NB4 (cell line): Measurements from ENCODE around the gene FAM193A.
"Not testable (repeated sequence)": the region's sequence is repeated elsewhere in the genome, so short reads cannot be mapped to it uniquely, and the experiment has no call there.

ENCODE experiments used
- DNase-seq: peaks from one replicate; pipeline ENCODE4 v3.0.0; 2010; ENCODE audit warnings: low read depth
- H3K4me3 ChIP-seq: one replicate; pipeline ENCODE4 v1.5.1; 2011; ENCODE audit warnings: mild to moderate bottlenecking, low read depth, low read length, moderate library complexity
- MYC ChIP-seq: IDR thresholded peaks from 2 replicates; pipeline ENCODE4 v1.6.1; 2011; ENCODE audit warnings: low read depth, low read length
- POLR2A ChIP-seq: IDR thresholded peaks from 2 replicates; pipeline ENCODE4 v1.6.1; 2011; ENCODE audit warnings: mild to moderate bottlenecking; ENCODE audit not compliant: insufficient read length; ENCODE audit errors: extremely low read depth
- TF ChIP-seq, protein P1 (sequence below): IDR thresholded peaks from one replicate; pipeline ENCODE4 v1.5.1; 2012; ENCODE audit warnings: low read depth, low read length
- TF ChIP-seq, protein P2 (sequence below): IDR thresholded peaks from 2 replicates; pipeline ENCODE4 v1.6.1; 2011; ENCODE audit warnings: low read depth, low read length

FAM193A gene

DNA sequence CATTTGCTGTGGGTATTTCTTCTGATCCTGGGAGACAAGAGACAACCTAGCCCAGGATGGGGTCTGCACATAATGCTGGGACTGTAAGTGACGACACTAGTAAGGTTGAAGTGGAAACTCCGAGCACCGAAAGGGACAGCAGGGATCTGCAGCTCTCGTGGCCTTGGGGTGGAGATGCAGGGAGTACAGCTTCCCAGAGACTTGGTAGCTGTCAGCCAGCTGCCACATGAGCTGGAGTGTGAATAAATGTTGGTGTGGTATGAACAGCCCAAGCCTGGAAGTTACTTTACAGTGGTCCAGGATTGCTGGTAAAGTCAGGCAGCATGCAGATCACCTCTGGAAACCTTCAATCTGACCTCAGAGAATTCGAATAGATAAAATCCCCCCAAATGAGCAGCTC is 97.6 kb downstream of the FAM193A start:
- DNase-seq, result no peak
- H3K4me3 ChIP-seq, result no peak overlapping the region
- TF ChIP-seq MYC (no peak), POLR2A (no peak)
- TF ChIP-seq, protein P1, sequence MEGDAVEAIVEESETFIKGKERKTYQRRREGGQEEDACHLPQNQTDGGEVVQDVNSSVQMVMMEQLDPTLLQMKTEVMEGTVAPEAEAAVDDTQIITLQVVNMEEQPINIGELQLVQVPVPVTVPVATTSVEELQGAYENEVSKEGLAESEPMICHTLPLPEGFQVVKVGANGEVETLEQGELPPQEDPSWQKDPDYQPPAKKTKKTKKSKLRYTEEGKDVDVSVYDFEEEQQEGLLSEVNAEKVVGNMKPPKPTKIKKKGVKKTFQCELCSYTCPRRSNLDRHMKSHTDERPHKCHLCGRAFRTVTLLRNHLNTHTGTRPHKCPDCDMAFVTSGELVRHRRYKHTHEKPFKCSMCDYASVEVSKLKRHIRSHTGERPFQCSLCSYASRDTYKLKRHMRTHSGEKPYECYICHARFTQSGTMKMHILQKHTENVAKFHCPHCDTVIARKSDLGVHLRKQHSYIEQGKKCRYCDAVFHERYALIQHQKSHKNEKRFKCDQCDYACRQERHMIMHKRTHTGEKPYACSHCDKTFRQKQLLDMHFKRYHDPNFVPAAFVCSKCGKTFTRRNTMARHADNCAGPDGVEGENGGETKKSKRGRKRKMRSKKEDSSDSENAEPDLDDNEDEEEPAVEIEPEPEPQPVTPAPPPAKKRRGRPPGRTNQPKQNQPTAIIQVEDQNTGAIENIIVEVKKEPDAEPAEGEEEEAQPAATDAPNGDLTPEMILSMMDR, result no peak
- TF ChIP-seq, protein P2, sequence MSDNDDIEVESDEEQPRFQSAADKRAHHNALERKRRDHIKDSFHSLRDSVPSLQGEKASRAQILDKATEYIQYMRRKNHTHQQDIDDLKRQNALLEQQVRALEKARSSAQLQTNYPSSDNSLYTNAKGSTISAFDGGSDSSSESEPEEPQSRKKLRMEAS, result no peak

- TF ChIP-seq, protein P1, result no peak
- no peak for TF ChIP-seq POLR2A
- TF ChIP-seq, protein P2, result no peak
- no peak for TF ChIP-seq MYC
- no peak for DNase-seq
- no peak overlapping the region for H3K4me3 ChIP-seq
These were observed 99.9 kb downstream of the FAM193A start for GRCh38 chr4:2636331-2636730.

GRCh38 chr4:2636994-2637393 is 100.5 kb downstream of the FAM193A start:
- not testable (repeated sequence) for H3K4me3 ChIP-seq, DNase-seq

GRCh38 chr4:2637956-2638552 is 101.6 kb downstream of the FAM193A start:
- no peak overlapping the region for H3K4me3 ChIP-seq
- TF ChIP-seq POLR2A, result no peak
- TF ChIP-seq, protein P2, result no peak
- no peak for TF ChIP-seq MYC
- DNase-seq, result no peak

DNA sequence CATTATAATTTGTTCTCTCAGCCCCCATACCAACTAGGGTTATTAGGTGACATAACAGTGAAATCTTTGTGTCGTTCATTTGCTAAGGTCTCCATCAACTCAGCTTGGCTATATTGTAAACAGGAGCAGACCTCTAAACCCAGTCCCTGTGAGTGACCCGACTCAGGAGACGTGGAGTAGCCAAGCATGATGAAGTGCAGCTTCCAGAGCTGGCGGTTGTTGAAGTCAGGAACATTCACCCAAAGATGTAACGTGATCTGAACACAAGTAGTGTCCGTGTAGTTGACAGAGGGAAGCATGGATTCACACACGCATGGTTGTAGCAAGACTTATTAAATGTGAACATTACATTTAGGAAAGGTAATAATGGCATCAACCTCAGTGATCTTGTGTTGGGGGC is 102.3 kb downstream of the FAM193A start:
- H3K4me3 ChIP-seq, result no peak overlapping the region
- DNase-seq, result no peak
- TF ChIP-seq, protein P2, result no peak
- TF ChIP-seq MYC, result no peak
- TF ChIP-seq, protein P1, result no peak
- TF ChIP-seq POLR2A, result no peak

DNA sequence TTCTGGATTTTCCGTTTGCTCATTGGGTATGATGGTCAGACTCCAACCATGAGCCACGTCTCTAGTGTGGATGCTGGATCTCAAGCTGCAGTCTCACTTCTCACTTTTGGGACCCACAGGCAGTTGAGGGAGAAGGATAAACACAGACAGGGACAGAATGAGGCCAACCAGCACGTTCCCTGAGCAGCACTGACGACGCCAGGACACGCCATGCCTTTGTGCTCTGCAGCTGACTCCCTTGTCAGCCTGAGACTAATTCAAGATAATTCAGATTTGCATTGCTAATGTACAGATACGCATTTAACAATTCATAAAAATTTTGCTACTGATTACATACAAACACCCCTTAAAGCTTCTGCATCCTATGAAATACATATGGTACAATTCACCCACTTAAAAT is 106.5 kb downstream of the FAM193A start:
- TF ChIP-seq, protein P1, result no peak
- TF ChIP-seq MYC (no peak), POLR2A (no peak)
- TF ChIP-seq, protein P2, result no peak
- H3K4me3 ChIP-seq, result no peak overlapping the region
- DNase-seq, result no peak

DNA sequence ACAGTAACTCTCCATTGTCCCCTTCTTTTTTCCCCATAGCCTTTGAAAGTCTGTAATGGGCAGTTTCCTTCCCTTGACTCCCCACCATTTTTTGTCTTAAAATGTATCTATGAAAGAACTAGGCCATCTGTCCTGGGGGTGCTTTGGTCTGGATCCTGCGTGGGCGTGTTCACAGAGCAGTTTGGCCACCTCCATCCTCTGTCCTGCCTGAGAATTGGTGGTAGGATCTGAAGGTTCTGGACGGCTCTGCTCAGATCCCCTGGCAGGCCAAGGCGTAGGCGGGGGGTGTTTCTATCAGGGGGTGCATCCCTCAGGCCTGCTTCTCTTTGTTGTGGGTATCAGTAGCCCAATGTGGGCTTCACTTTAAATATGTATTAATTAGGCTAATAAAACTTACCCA is 107.1 kb downstream of the FAM193A start:
- no peak overlapping the region for H3K4me3 ChIP-seq
- TF ChIP-seq, protein P2, result no peak
- TF ChIP-seq POLR2A (no peak), MYC (no peak)
- TF ChIP-seq, protein P1, result no peak
- DNase-seq, result no peak
